Choroid plexus epithelial cell (primary cell): ENCODE results near the gene MYH7.
"Not testable (repeated sequence)": the region's sequence is repeated elsewhere in the genome, so short reads cannot be mapped to it uniquely, and the experiment has no call there.

ENCODE experiments used
- DNase-seq: peaks from one replicate; pipeline ENCODE4 v3.0.0-alpha.2; 2010; ENCODE audit warnings: low read depth
- H3K4me3 ChIP-seq: 2 replicates; pipeline ENCODE4 v1.5.1; 2011; ENCODE audit warnings: low read depth, mild to moderate bottlenecking, control low read depth, low read length, moderate library complexity
- TF ChIP-seq, protein P1 (sequence below): conservative IDR thresholded peaks from 2 replicates; pipeline ENCODE4 v1.5.1; 2011; ENCODE audit warnings: low read depth, mild to moderate bottlenecking, control low read depth, inconsistent platforms, low read length, moderate library complexity

Gene MYH7

DNA sequence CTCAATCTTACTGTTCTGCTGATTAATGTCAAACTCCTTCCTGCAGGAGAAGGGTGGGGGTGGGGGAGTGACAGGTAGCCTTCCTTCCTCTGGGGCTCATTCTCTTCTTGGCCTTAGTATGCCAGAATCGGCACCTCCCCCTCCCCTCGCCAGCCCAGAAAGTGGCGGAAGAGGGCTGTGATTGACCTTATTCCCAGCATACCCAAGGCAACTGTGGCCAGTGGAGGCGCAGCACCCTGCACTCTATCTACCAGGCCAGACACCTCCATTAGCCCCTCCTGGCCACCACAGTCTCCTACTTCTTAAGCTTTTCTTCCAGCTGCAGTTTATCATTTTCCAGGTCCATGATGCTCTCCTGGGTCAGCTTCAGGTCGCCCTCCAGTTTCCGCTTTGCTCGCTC is 42.8 kb downstream of the MYH7 start:
- H3K4me3 ChIP-seq, result no peak overlapping the region
- DNase-seq, result no peak
- TF ChIP-seq, protein P1, sequence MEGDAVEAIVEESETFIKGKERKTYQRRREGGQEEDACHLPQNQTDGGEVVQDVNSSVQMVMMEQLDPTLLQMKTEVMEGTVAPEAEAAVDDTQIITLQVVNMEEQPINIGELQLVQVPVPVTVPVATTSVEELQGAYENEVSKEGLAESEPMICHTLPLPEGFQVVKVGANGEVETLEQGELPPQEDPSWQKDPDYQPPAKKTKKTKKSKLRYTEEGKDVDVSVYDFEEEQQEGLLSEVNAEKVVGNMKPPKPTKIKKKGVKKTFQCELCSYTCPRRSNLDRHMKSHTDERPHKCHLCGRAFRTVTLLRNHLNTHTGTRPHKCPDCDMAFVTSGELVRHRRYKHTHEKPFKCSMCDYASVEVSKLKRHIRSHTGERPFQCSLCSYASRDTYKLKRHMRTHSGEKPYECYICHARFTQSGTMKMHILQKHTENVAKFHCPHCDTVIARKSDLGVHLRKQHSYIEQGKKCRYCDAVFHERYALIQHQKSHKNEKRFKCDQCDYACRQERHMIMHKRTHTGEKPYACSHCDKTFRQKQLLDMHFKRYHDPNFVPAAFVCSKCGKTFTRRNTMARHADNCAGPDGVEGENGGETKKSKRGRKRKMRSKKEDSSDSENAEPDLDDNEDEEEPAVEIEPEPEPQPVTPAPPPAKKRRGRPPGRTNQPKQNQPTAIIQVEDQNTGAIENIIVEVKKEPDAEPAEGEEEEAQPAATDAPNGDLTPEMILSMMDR, result no peak

- H3K4me3 ChIP-seq, DNase-seq: not testable (repeated sequence)
Observed at GRCh38 chr14:23389871-23390270, 45.6 kb downstream of the MYH7 start.

DNA sequence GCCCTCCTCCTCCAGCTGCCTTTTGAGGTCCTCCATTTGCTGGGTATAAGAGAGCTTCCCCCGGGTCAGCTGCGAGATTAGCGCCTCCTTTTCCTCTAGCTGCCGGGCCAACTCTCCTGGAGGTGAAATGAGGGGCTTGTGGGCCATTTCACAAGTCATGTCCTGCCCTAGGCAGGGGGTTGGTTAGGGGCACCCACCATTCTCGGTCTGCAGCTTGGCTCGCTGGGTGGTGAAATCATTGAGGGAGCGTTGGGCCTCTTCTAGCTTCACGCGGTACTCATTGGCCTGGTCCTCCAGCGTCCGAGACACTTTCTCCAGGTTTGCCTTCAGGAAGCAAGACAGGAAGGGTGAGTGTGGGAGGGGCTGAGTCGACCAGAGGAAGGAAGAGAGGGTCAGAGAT is 46.1 kb downstream of the MYH7 start:
- no peak overlapping the region for H3K4me3 ChIP-seq
- no peak for DNase-seq
- TF ChIP-seq, protein P1, result no peak

- TF ChIP-seq, protein P1, result no peak
- H3K4me3 ChIP-seq, result no peak overlapping the region
- no peak for DNase-seq
Observed at GRCh38 chr14:23388996-23389395, 46.5 kb downstream of the MYH7 start.

DNA sequence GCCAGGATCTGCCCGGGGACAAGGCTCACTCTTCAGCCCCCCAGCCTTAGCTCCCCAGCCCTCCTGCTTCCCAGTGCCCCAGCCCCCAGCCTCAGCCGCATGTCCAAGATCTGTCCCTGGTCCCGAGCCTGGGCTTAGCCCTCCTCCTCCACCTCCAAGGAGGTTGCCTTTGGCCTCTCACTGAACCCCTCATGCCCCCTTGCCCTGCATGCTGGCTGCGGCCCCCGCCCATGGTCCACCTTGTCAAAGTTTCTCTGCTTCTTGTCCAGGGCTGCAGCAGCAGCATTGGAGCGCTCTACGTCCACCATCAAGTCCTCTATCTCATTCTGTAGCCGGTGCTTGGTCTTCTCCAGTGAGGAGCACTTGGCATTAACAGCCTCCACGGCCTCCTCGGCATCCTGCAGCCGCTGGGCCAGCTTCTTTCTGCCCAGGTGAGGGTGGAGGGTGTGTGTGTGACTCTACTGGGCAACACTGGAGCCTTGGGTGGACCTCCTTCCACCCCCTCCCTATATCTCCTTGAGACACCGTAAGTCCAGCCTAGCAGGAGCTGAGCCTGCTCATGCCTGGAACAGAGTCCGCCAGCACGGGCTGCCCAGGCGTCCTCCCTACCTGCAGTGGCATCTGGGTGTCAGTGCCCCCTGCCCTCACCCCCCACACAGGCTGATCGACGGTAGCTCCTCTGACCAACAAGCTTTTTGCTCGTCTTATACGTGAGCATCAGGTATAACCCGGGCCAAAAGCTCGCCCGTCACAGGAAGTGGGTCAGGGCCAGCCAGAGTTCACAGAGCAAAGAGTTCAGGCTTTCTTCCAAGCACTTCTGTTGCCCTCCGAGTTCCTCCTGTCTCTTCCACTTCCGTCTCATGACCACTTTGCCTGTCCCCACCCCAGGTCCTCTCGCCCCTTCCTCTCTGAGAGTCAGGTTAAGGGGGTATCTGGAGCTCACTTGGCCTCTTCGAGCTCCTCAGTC is 47.3 kb downstream of the MYH7 start:
- DNase-seq, result no peak
- H3K4me3 ChIP-seq, result no peak overlapping the region
- TF ChIP-seq, protein P1, result no peak

DNA sequence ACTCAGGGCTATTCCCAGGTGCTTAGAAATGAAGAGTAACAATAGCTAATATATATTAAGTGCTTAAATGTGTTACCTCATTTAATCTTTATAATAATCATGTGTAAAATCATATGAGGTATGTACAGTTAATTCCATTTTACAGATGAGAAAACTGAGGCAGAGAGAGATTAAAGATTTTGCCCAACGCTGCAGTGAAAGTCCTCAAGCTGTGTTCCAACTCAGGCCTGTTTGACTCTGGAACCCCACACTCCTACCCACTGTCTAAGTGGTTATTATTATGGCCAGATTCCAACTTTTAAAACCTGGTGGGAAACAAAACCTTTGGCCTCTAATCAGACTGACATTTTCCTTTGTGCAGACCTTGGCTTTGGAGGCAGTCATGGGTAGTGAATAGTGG is 48.5 kb downstream of the MYH7 start:
- DNase-seq, result no peak
- TF ChIP-seq, protein P1, result no peak
- H3K4me3 ChIP-seq, result no peak overlapping the region

DNA sequence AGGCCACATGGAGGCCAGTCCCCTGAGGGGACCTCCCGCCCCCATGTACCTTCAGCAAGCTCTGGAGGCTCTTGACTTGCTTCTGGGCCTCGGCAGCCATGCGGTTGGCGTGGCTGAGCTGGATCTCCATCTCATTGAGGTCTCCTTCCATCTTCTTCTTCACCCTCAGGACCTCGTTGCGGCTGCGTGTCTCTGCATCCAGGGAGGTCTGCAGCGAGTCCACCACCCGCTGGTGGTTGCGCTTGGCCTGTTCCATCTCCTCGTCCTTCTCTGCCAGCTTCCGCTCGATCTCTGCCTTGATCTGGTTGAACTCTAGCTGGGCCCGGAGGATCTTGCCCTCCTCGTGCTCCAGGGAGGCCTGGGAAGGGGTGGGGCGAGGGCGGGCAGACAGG is 49.2 kb downstream of the MYH7 start:
- not testable (repeated sequence) for H3K4me3 ChIP-seq, DNase-seq

- TF ChIP-seq, protein P1, result no peak
- no peak for DNase-seq
- no peak overlapping the region for H3K4me3 ChIP-seq
Observed at GRCh38 chr14:23385642-23386265, 49.7 kb downstream of the MYH7 start.
